Superior temporal gyrus (tissue), 1 donor: Measurements from ENCODE around the gene SSMEM1.
"Not testable (repeated sequence)": the region's sequence is repeated elsewhere in the genome, so short reads cannot be mapped to it uniquely, and the experiment has no call there.

Source experiments
- DNase-seq: peaks from one replicate; pipeline ENCODE4 v3.0.0-alpha.2; 2016; ENCODE audit errors: extremely low spot score

SSMEM1 gene

GRCh38 chr7:130207642-130208041 lies at the start of gene SSMEM1:
Gene SSMEM1, plus strand, starts transcription at chr7:130207860. Its CDS starts 51 bp downstream, at chr7:130207911.
- no peak for DNase-seq

GRCh38 chr7:130160023-130160422 lies 47.6 kb upstream of the SSMEM1 start:
- DNase-seq = no peak

- no peak for DNase-seq
Measured at GRCh38 chr7:130160455-130160854, 47.2 kb upstream of the SSMEM1 start.

- DNase-seq = no peak
Measured at GRCh38 chr7:130162196-130162595, 45.5 kb upstream of the SSMEM1 start.

GRCh38 chr7:130174237-130174959 lies 33.3 kb upstream of the SSMEM1 start:
- no peak for DNase-seq

GRCh38 chr7:130178251-130178650 lies 29.4 kb upstream of the SSMEM1 start:
- no peak for DNase-seq

GRCh38 chr7:130179631-130180030 lies 28.0 kb upstream of the SSMEM1 start:
- DNase-seq = no peak

- DNase-seq = no peak
Measured at GRCh38 chr7:130180571-130181262, 26.9 kb upstream of the SSMEM1 start.

- DNase-seq = no peak
Measured at GRCh38 chr7:130181263-130181605, 26.4 kb upstream of the SSMEM1 start.

- DNase-seq = no peak
Measured at GRCh38 chr7:130182990-130183389, 24.7 kb upstream of the SSMEM1 start.

- DNase-seq = not testable (repeated sequence)
Measured at GRCh38 chr7:130184349-130184748, 23.3 kb upstream of the SSMEM1 start.

GRCh38 chr7:130187360-130187759 lies 20.3 kb upstream of the SSMEM1 start:
- no peak for DNase-seq

GRCh38 chr7:130189343-130189742 lies 18.3 kb upstream of the SSMEM1 start:
- no peak for DNase-seq

- no peak for DNase-seq
Measured at GRCh38 chr7:130191791-130192190, 15.9 kb upstream of the SSMEM1 start.

GRCh38 chr7:130195396-130195795 lies 12.3 kb upstream of the SSMEM1 start:
- DNase-seq = no peak

GRCh38 chr7:130196476-130196875 lies 11.2 kb upstream of the SSMEM1 start:
- DNase-seq = no peak

GRCh38 chr7:130197094-130197493 lies 10.6 kb upstream of the SSMEM1 start:
- no peak for DNase-seq

- no peak for DNase-seq
Measured at GRCh38 chr7:130201796-130202195, 5.9 kb upstream of the SSMEM1 start.

GRCh38 chr7:130205084-130205947 lies 2.3 kb upstream of the SSMEM1 start, which contains the start of gene TMEM209:
Gene TMEM209, minus strand, starts transcription at chr7:130205406. Its CDS starts 31 bp downstream, at chr7:130205375.
- peak; percentile 97 for DNase-seq

- no peak for DNase-seq
Measured at GRCh38 chr7:130207033-130207432, 627 bp upstream of the SSMEM1 start.

- no peak for DNase-seq
Measured at GRCh38 chr7:130208516-130208915, 856 bp downstream of the SSMEM1 start.

GRCh38 chr7:130210181-130210935 lies 2.7 kb downstream of the SSMEM1 start:
- no peak for DNase-seq
